Stimulated activated CD8-positive, alpha-beta memory T cell treated with anti-CD3 and anti-CD28 coated beads, Interleukin-15, amount 100 ng/mL, for 48 hours (primary cell): ENCODE results near the gene PKHD1.
"Not testable (repeated sequence)": the region's sequence is repeated elsewhere in the genome, so short reads cannot be mapped to it uniquely, and the experiment has no call there.

Experiments
- DNase-seq, 2 donors: peaks; one replicate each; pipeline ENCODE4 v3.0.0-alpha.2; 2020; ENCODE audit warnings: low read depth in 2 of 2

PKHD1 gene

DNA sequence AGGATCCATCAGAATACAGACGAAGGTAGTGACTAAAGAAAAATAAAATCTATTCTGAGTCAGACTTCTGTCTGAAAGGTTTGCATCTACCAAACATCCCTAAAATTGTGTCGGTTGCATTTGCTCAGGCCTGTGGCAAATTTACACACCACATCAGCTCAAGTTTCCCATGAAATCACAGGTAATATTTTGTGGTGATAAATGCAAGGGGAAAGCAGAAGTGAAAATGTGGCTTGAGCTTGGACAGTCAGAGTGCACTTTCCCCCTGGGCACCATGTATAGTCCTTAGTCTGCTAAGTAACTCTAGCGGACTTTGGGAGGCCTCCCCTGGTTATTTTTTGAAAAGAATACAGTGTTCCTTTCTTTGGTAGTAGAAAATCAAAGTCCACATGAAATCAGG lies 159.1 kb downstream of the PKHD1 start:
- no peak for DNase-seq

DNA sequence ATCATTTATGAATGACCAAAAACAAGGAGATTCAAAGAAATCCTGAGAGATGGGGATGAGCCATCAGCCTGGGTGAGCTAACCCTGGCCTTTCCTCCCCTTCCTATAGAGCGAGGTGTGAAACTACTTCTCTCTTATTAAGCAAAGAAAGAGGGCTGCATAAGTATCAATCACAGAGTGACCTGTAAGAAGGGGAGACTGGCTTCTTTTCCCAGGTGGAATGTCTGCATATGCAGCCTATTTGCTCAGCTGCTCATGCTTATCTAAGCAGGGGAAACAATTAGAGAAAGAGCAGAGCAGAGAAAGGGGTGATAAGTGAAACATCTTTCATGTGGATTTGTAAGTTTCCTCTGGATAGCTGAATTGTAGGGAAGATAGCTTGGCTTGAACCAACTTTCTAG lies 160.0 kb downstream of the PKHD1 start:
- DNase-seq: no peak

DNA sequence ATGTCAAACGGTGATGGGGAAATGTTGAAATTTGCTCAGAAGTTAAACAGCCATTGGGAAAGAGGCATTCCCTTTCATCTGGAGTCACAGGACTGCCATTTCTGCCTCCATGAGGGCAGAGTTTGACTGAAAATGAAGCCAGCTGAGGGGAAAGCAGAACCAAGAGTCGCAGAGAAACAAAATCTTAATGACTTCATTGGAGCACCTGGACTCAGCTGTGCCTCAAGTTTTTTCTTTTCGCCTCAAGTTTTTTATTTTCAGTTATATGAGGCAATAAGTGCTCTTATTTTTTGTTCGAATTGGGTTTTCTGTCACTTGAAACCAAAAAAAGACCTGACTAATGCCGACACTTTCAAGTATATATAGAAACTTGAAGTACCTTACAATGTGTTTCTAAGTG lies 161.3 kb downstream of the PKHD1 start:
- DNase-seq: no peak

DNA sequence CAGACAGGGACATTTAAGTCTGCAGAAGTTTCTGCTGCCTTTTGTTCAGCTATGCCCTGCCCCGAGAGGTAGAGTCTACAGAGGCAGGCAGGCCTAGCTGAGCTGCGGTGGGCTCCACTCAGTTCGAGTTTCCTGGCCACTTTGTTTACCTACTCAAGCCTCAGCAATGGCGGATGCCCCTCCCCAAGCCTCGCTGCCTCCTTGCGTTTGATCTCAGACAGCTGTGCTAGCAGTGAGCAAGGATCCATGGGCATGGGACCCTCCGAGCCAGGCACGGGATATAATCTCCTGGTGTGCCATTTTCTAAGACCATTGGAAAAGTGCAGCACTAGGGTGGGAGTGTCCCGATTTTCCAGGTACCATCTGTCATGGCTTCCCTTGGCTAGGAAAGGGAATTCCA lies 164.9 kb downstream of the PKHD1 start:
- DNase-seq: not testable (repeated sequence)

DNA sequence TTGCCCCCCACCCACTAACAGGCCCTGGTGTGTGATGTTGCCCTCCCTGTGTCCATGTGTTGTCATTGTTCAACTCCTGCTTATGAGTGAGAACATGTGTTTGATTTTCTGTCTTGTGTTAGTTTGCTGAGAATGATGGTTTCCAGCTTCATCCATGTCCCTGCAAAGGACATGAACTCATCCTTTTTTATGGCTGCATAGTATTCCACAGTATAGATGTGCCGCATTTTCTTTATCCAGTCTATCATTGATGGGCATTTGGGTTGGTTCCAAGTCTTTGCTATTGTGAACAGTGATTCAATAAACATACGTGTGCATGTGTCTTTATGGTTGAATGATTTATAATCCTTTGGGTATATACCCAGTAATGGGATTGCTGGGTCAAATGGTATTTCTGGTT lies 169.1 kb downstream of the PKHD1 start:
- DNase-seq: not testable (repeated sequence)

DNA sequence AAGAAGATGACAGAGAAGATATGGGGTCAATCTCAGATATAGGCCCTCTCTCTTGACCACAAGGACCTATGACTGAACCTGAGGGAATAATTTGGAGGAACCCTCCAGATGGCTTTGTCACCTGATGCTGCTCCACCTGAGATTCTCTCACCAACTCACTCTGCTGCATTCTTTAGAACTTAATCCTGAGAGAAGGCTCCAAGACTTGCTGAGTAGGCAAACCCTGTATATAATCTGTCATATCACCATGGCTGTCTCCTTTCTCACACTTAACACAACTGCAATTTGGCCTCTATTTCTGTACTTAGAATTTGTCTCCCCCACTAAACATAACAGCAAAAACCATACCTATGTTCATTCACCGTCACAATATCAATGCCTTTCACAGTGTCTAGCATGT lies 172.3 kb downstream of the PKHD1 start:
- DNase-seq: no peak

DNA sequence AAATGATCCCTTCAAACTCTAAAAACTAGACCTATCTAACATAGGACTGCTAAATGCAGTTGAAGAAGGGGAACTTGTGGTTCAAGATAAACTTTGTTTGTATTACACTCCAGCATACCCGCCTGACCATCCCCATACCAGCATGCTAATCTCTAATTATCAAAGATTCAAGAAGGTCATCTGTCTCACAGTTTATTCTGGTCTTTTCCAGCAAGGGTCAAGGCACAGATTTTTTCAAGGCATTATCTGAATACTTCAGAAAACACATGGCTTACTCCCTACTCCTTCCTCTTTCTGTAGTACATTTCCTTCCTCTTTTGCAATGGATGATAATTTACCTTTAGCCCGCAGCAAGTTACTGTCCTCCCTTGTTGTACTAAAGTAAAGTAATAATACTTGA lies 174.1 kb downstream of the PKHD1 start:
- DNase-seq: no peak

DNA sequence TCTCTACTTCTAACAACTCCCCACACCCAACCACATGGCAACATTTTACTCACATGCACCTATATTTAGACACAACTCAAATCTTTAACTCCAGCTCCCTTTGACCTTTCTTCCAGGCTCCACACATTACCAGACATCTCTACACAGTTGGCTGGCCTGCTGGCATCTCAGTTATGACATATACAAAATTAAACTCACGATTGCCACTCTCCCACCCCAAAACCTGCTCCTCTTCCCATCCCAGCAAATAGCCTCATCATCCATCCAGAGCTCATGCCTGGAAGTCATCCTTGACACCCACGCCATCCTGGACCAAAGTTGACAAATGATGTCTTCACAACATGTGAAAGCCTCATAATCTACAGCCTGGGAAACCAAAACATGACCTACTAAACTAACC lies 176.6 kb downstream of the PKHD1 start:
- DNase-seq: no peak

DNA sequence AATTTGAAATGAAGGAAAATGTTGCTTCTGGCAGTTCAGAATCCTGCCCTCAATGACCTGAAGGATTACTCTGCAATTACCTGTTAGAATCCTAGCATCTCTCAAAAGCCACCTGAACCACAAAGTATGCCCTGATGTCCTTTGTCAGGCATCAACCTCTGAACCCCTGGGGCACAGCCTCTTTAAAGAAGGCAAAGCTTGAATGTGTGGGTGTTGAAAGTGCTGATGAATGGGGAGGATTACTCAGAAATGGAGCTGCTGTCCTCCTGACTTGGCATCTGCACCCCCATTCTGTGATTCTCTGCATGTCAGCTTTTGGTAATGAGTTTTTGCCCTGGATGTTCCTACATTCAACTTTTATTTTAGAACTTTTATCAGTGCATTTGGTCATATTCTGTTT lies 179.2 kb downstream of the PKHD1 start:
- no peak for DNase-seq

DNA sequence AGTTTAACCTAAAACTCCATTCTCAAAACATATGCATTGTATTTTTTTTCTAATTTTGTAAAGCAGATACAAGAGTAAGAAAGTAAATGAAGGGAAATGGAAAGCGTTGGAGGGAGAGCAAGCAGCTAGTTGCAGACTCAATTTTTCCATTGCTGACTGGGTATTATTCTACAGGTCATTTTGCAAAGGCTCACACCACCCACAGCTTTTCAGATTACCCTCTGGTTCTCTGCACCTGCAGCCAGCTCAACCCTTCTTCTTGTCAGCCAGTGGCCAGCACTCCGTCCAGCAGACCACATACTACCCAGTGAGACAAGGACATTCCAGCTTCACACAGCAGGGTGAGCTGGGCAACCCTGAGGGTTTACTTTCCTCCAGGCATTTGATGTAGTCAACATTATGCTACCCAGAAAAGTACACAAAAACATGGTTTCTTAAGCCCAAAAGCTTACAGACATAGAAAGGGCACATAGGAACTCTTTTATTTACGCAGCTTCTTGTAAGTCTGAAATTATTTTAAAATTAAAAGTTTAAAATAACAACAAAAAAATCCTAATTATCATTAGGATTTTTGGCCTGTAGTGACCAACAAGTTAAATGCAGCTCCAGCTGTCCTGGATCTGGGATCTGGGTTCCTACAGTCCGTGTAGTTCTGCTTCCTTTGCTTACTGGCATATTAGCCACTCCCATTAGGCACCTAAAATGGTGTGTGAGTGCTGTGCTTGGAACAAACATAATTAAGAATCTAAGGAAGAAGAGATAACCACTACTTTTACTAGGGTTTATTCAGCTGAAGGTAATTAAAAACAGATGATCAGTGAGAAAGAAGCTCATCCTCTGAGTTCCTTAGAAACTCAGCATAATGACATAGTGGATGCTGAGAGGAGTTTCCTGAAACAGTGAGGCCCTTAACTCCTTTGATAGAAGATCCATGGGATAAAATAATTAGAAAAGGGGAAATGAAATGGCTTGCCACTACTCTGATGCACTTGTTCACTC lies 185.3 kb downstream of the PKHD1 start:
- DNase-seq: no peak

DNA sequence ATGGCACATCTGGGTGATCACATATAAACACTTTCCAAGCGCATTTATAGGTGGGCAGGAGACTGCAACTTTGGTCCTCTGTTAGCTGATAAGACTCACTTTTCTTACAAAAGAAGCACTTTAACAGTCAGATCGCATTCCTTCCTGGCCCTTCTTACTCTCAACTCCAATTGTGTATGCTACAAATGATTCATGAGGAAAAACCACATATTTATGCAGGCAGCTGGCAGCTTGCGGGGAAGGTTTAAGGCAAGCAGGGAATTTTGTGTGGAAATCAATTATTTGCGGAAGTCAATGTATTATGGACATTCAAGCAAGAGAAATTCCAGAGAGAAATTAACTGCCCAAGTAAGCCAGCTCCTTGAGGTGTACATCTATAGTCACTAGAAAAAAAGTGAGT lies 194.0 kb downstream of the PKHD1 start:
- DNase-seq: no peak

DNA sequence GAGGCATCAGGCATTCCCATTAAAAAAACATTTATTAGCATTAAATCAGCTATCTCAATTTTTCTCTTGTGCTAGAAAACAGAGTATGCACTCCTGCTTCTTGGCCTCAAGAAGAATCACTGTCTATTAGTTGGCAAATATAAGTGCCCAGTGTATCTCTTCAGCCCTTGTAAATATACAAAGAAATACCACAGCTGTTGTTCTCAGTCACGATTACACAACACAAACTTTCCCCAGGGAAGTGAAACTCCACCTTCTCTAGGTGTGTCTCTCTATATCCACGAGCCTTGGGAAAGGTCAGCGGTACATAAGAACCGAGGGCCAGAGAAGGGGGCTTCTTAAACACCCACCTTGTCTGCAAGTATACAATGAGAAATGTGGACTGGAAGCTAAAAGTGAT lies 194.7 kb downstream of the PKHD1 start:
- DNase-seq: no peak

DNA sequence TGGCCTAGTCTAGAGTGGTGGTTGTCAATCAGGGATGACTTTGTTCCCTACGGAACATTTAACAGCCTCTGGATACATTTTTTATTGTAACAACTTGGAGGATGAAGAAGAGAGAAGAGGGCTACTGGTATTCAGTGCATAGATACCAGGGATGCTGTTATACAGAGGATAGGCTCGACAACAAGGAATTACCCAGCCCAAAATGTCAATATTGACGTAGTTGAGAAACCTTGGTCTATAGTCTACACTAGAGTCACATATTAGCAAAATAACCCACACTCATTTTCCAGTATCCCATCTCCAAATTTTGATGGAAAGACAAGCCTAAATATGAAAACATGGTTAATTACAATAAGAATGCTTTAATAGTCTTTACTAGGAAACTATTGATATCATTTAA lies 195.1 kb downstream of the PKHD1 start:
- no peak for DNase-seq

DNA sequence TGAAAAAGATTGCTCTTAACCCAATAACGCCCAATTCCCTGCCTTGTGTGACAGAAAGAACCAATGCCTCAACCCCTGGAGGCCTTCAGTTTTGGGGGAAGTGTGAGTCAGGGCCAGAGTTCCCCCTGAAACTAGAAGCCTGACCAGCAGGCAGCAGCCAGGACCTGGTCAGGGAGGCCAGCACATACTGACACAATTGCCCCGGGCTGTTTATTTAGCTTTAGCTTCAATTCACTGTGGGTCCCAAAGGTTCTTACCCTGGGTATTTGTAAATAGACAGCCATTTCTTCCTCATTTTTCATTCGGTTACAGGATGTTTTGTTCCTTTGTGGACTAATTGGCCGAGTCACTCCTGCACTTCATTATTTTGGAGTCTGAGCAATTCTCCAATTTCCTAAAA lies 195.6 kb downstream of the PKHD1 start:
- no peak for DNase-seq

DNA sequence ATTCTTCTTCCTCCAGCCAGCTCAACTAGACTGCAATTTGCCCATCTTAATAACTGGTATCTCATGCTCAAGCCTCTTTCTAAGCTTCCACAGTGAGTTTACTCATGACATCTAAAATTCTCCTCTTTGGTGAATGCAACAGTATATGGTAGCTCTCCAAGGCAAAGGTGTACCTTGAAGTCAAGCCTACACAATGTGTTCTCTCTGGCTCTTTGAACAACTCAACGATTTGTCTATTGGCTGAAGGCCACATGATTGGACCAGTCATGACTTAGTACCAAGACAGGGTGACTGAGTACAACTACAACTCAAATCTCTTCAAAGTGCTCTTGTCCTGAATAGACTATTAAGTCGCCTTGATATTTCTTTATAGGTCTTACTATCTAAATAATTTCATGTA lies 199.6 kb downstream of the PKHD1 start:
- DNase-seq: no peak

DNA sequence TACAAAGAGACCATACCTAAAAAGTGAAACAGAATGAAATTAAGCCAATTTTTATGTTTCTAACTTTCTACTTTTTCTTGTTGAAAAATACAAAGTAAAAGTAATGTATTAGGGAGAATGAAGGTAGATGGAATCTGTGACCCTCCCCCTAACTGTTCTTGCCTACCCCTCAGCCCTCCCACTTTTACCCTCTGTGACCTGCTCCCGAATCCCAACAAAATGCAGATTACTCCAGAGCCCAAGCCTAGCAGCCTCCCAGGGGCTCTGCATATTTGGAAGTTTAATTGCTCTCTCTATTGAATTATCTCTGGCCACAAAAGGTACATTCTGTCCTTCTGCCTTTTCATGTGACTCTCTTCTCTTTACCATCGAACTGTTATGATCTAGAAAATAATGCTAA lies 201.5 kb downstream of the PKHD1 start:
- DNase-seq: no peak

DNA sequence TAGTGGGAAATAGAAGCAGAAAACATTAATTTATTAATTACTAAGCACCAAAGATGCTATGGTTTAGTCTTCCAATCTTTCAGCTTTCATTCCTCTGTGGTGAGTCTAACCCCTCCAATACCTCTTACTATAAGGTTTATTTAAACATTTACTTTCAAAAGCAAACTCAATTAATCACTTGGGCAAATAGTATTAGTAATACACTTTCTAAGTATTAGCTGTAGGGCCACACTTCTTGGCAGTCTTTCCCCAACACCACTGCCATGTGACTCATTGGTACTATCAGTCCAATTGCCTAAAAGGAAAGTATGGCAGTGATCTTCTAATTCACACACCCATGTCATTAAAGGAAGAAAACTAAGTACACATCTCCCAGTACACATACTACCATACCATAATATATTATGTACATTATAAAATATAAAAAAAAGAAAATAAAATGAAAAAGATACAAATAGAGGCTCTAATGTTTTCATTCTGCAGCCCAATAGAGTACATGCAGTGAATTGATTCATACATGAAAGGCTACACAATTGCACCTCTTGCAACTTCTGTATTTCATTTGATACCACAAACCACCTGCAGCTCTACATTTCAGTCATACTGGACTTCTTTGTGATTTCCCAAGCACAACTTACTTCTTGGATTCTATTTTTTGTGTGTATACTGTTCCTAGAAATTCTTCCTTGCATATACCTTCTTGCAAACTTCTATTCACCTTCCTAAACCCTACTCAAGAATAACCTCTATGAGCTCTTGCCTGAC lies 218.6 kb downstream of the PKHD1 start:
- DNase-seq: no peak

DNA sequence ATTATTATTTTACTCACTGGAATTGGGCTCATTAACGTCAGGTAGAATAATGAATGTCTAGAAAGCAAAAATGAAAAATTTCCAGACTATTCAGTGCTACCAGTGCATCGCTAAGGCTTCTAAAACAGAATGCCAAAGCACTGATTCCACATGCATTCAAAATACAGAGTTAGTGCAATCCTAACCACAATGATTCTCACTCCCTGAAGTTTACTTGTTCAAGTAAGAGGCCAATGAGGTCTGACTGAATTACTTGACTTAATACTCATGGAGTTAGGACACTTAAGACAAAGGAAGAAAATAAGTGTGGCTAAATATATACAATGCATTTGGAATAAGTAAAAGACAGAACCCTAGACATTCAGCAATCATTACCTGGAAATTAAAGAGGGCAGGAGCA lies 220.5 kb downstream of the PKHD1 start:
- DNase-seq: no peak

DNA sequence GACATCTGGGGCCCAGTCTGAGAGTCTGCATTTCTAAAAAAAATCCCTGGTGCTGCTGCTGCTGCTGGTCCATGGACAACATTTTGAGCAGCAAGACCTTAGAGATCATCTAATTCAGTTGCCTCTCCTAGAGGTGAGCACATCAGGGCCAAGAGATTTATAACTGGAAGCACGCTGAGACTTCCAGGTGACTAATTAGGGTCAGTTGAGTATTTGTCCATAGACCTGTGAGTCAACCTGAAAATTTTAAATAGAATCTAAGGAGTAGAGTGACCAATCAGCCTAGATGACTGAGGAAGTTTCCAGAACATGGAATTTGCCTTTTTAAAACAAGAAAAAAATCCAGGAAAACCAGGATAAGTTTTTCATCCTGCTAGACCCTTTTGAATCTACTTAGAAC lies 221.4 kb downstream of the PKHD1 start:
- no peak for DNase-seq

DNA sequence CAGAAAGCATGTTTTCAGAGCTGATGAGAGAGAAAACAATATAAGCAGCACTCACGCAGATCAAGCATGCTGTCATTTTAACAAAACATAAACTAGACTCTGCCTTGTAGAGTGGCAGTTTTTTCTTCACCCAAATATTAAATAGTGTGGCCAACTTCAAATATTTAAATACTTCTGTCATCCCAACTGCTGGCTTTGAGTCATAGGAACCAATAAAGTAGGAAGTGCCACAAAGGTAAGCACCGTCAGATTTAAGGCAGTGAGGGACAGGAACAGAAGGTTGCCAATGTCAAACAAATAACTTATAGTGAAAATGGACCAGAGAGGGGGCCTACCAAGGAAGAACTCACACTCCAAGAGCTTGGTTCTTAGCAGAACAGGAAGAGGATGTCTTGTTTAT lies 222.2 kb downstream of the PKHD1 start:
- DNase-seq: no peak

DNA sequence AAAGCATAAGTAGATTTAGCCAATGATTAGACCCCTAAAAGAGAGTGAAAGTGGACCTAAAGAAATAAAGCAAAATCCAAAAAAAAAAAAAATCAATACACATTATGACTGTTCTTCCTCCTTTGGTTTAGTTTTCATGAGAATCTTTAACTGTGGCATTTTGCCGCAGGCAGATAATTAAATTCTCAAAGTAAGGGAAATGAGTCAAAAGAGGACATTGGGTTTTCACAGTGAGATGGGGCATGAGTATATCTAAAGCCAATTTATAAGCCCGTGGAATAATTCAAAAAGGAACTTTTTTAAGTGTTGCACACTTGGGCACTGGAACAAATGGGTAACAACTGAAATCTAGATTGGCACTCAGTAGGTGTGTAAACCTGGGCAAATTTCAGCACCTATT lies 230.3 kb downstream of the PKHD1 start:
- DNase-seq: no peak

DNA sequence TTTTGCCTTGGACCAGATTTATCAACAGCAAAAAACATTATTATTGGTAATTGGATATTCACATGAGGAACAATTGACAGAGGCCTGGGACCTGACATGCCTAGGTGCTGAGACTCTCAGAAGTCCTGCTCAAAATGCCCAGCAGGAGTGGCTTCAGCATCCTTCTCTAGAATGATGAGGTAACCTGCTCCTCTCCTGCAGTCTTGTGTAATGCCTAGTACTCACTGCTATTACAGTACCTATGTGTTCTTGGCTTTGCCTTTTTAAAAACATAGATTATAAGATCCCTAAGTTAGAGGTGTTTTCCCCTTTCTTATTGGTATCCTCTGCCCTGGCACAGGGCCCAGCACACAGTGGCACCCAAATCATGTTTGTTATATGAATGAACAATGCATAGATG lies 230.9 kb downstream of the PKHD1 start:
- no peak for DNase-seq
